Measurements from ENCODE around the gene UBE2I.

- TF ChIP-seq CTCF (conservative IDR thresholded peaks at IDR 0.05; ENCODE audit: low read depth, low read length) (no peak), EZH2 (IDR thresholded peaks at IDR 0.05; ENCODE audit: borderline replicate concordance, low read depth, low read length, poor library complexity, severe bottlenecking) (no peak)
Observed at GRCh38 chr16:1290860-1291575, 18.4 kb upstream of the UBE2I start.

All from A673 (cell line).